GM21423 (cell line): ENCODE results near the gene DCTD.
"Not testable (repeated sequence)": the region's sequence is repeated elsewhere in the genome, so short reads cannot be mapped to it uniquely, and the experiment has no call there.

Experiments
- ATAC-seq: cut with Tn5 transposase; IDR thresholded peaks from one replicate; pipeline ENCODE4 v1.9.1; 2021; ENCODE audit warnings: mild to moderate bottlenecking, moderate library complexity; ENCODE audit not compliant: unreplicated experiment

Gene DCTD

DNA sequence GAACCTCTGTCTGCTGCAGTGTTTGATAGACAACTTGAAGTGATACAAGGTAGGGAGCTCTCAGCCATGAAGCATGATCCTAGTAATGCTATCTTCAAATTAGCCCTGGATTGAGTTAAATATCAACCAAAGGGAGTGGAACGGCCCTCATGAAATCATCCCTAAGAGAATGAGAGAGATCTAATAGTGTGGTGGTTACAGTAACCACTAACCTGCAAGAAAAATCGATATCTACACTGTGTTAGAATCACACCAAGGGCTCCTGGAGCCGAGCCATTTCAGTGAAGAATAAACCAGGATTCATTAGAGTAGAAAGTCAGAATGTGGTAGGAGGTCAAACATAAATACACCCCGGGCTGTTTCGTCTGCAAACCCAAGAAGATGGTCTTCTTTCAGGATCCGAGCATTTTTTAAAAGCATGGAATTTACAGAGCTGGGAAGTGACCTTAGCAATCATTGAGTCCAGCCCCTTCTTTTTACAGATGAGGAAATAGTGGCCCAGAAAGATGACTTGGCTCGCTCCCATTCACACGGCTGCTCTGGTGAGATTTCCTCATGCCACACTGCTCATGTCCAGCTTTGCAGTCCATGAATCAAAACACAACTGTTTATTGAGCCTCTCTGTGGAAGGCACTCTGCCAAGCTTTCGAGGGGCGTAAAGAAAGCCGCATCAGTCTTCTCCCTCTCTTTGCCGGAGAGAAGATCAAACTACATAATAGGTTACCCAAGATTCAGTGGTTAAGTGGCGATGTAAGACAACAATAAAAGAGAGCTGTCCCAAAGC is 5.5 kb upstream of the DCTD start:
- ATAC-seq = no peak

DNA sequence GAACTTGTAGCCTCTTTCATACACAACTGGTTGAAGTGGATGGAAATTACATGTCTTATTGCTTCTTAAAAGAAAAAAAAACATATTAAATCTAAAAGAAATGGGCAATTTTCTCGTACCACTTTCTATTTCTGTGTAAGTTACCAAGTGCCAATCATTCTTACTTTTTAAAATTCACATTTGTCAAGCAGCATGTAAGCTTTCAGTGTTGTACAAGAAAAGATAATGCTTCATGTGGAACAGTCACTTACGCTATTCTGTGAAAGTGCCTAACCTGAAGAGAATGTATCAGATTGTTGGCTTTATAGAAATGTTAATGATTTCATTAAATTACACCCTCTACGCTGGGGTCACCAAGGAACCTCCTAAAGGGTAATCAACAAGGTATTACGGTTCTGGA is 4.4 kb upstream of the DCTD start:
- ATAC-seq = no peak

DNA sequence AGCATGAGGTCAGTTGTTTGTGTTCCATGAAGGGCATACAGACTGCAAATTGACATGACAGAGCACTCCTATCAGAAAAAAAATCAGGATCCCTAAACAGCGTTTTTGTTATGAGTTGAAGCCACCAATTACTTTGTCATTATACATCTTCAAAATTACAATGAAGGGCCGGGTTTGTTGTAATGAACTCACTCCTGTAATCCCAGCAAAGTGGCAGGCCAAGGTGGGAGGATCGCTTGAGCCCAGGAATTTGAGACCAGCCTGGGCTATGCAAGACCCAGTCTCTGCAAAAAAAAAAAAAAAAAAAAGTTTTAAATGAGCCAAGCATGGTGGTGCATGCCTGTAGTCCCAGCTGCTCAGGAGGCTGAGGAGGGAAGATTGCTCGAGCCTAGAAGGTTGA is 3.5 kb upstream of the DCTD start:
- no peak for ATAC-seq

DNA sequence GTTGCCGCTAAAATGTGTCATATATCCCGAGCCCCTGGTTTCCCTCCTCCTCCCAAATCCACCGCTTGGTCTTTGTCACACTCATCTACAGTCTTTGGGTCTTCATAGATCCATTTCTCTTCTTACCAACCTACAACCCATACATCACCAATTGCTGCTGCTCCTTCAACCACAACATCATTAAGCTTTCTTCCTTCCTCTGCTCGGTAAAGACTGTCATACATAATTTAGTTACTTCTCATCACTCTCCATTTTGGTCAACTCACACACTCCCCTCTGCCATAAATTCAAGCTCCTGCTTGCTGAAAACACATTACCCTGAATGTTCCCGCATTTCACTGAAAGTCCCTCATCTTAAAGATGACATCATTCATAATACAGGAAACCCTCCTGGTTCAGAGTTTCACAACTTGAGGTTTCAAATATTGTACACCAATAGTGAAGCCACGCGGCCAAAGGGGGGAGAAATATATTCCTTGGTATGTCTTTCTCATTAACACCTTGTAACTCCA is 1.7 kb upstream of the DCTD start:
- ATAC-seq = peak; percentile 23

DNA sequence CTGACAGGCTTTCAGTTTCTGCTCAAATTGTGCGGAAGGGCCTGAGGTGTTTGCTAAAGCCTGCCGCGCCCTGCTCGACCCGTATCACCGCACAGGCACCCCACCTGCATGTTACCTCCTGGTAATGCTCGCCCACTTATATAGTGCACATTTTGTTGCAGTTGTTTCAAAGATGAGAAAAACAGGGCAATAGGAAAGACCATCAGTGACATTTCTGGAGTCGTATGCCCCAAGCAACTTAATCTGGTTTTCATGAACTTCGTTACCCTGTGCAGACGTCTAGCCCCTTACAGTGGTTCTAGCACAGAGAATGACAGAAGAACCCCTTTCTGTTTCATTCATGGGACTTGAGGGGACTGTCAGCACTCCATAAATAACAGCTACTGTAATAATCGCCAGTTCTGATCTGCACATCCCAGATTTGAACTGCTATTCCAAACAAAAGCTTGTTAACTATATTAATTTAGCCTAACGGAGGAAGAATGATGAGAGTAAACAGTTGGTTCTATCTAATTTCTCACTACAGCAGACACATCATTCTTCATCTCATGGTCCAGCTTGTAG is 940 bp upstream of the DCTD start:
- peak; percentile 17 for ATAC-seq

DNA sequence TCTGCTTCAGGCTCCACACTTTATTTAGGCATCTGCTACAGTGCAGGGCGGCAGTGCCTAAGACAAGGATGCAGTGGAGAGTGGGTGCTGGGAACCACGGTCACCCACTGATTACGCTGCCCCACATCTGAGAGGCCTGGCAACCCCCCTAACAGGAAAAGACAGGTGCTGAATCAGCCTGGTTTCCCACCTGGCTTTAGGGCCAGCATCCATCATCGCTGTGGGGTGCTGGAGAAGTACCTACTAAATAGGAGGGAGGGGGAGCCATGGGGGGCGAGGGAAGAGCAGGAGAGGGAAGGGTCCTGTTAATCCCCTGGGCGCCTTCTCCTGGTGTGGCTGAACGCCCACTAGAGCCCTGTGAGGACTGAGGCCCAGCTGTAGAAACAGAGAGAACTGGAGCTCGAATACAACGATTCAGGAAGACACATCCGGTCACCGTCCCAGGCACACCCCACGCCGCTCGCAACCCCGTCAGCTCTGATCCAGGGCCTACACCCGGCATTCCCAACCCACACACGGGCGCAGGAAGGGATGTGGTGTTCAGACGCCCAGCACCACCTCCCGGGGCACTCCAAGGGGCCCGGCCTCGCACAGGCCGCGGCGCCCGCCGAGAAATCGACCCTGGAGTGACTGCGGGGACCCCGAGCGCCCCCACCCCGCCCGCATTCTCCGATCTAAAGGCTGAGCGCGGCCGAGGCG is 554 bp downstream of the DCTD start:
- ATAC-seq = peak; percentile 23

DNA sequence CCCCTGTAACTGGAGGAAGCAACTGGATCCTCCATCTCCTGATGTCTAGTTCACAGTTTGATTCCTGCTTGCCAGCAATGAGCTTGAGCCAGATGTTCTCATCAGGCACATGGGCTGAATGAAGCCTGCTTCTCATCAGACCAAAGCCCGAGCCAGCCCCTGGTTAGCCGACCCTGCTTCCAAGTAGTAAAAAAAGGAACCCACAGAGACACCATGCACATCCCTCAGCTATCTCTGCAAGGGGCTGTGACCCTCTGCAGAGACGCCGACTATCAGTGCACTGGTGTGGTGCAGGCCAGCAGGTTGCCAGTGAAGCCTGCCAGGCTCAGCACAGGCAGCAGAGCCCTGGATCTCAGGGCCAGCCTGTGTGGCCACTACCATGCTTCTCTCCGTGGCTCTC is 2.8 kb downstream of the DCTD start:
- ATAC-seq = no peak

DNA sequence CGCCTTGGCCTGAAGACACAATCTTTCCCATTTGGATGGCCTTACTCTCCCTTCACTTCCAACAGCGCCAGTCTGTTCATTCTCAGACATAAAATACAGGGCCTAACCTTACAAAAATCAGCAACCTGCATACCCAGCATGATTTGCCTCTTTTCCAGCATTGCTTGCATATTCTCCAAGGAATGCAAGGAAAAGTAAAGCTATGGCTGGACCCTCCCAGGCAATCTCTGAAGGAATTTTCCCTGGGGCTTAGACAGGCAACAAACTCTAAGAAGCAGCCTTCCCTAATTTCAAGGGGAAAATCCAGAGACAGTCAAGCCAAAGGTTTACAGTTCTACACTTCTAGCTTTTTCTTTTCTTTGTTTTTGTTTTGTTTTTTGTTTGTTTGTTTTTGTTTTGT is 3.6 kb downstream of the DCTD start:
- ATAC-seq = no peak

DNA sequence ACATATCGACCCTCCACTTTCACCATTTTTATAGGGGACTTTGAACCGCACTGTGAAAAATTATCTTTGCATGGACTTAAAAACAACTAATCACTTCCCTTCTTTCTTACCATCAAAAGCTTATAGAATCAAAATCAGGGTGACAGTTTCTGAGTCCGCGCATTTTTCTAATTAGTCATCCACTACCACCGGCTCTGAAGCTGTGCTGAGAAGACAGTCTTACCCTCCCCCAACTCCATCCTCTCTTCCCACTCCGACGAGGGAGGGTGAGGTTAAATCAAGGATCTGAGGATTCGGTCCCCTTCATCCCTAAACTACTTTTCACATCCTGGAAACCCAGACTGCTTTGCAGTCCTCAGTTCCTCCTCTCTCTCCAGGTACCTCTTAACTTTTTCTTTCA is 4.2 kb downstream of the DCTD start:
- ATAC-seq = no peak

DNA sequence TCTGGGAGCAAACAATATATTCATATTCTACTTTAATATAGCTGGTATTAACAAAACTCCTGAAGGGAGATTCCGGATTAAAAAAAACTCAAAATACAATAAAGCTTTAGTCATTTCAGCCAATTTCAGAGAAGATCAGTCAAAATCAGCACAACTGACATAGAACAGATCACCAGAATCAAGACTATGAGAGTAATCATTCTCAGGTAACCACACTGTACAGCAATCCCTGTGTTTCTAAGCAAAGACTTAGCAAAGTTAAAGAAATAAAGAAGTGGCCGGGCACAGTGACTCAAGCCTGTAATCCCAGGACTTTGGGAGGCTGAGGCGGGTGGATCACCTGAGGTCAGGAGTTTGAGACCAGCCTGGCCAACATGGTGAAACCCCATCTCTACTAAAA is 9.1 kb downstream of the DCTD start:
- ATAC-seq = no peak

DNA sequence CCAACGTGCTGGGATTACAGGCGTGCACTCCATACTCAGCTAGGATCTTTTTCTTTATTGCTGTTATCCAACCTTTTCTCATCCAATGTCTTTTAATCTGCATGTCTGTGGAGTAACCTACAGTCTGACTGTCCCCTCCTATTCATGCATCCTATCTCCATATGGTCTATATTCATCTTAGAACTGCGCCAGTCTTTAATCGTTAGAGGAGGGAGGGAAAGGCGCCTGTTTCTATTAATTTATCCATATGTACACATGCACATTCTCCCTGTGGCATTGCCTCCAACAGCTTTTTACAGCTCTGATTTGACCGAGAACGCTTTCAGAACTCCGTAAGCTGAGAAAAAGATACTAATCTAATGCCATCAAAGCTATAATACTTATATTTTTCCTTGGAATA is 9.8 kb downstream of the DCTD start:
- no peak for ATAC-seq

DNA sequence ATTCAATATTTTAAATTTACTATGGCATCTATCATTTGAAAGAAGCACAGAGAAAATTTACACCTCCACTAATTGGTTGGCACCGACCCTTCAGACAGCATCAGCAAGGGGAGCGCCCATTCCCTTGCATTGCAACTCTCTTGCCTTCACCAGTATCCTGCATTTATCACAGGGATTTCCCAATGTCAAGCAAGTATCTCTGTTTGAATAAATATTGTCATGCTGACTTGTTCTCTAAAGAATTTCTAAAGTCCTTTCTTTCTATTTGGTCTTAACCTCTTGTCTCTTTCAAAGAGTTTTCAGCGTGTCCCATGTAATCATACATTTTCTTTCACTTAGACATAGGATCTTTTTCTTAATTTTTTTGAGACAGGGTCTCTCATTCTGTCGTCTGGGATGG is 10.4 kb downstream of the DCTD start:
- no peak for ATAC-seq

DNA sequence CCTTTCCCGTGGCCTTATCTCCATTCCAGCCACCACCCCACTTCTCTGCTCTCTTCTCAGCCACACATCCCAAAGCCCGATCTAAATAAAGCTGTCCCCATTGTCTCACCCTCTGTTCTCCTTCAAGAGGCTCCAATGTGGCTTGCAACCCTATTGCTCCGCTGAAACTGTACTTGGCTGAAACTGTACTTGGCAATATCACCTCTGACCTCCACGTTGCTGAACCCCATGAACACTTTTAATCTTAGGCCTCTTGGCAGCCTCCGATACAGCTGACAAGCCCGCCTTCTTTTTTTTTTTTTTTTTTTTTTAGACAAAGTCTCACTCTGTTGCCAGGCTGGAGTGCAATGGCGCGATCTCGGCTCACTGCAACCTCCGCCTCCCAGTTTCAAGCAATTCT is 12.1 kb downstream of the DCTD start:
- ATAC-seq = no peak

DNA sequence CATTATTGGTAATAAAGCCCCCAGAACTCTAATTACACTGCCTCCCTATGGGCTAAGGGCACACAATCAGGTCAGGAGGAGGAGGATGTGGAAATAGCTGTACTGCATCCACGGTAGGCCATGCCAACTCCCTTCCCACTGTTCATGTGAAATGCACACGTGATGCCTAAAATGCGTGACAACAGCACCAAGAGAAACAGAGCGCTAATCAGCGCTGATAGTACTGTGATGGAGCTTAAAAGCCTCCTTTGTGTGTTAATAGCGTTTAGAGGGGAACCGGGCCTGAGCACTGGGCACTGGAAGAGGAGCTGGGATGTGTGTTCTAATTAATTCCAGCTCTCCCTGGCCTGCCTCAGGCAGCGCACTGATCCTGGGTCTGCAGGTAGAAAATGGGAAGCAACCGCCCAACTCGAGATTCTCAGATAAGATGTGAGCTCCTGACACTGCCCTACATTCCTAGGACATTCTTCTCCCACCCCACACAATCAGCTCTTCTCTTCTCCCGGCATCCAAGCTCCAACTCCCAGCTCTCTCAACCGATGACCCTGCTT is 12.9 kb downstream of the DCTD start:
- no peak for ATAC-seq

DNA sequence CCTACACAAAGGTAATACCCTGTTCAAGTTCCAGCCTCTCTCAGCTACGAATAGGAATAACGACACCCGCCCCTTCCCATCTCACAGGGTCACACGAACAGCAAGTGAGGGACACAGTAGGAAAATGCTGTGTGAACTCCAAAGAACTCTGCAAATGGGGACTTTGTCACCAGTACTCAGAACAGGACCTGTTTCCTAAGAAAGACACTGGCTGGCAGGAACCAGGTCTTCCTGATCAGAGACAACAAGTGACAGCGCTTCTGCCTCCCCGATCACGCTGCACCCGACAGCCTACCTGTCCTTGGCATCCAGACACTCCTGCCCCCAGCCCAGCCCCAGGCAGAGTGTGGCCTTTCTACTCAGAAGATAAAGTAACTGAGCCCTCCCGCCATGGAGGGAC is 14.2 kb downstream of the DCTD start:
- ATAC-seq = no peak

DNA sequence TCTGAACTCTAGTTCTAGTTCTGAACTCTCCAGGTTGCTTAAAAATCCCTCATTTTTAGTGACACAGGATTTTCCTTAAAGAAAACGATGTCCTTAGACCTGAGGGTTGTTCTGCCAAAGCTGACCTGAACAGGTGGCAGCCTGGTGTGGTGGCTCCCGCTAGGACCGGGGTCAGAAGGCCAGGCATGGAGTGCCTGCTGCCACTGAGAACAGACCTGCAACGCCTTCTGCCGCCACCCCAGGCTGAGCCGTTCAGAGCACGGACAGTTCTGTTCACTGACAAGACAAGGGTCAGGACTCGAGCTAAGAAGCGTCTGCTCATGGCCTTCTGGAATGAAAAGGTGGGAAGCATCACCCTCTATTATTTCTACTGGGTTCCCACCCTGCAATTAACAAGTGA is 15.8 kb downstream of the DCTD start:
- no peak for ATAC-seq

DNA sequence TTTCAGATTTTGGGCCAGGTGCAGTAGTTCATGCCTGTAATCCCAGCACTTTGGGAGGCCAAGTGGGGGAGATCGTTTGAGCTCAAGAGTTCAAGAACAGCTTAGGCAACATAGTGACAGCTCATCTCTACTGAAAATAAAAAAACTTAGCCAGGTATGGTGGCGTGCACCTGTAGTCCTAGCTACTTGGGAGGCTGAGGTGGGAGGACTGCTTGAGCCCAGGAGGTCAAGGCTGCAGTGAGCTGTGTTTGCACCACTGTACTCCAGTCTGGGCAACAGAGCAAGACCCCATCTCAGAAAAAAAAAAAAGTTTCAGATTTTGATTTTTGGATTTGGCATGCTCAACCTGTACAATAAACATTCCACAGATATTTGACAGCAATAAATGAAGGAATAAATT is 17.2 kb downstream of the DCTD start:
- ATAC-seq = not testable (repeated sequence)

DNA sequence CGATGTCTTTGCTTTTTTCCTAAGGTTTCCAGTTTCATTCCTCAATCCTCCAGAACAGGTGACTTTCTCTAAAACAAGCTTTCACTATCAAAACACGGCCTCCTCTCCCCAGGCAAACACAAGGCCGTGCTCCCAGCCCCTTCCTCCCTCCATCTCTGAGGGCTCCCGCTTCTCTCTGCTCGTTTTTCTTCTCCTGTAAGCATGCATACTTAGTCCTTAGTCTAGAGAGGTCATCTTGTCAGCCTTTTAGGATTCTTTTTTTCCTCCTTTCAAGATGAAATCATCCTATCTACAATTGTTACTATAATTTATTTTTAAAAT is 18.7 kb downstream of the DCTD start:
- ATAC-seq = no peak

DNA sequence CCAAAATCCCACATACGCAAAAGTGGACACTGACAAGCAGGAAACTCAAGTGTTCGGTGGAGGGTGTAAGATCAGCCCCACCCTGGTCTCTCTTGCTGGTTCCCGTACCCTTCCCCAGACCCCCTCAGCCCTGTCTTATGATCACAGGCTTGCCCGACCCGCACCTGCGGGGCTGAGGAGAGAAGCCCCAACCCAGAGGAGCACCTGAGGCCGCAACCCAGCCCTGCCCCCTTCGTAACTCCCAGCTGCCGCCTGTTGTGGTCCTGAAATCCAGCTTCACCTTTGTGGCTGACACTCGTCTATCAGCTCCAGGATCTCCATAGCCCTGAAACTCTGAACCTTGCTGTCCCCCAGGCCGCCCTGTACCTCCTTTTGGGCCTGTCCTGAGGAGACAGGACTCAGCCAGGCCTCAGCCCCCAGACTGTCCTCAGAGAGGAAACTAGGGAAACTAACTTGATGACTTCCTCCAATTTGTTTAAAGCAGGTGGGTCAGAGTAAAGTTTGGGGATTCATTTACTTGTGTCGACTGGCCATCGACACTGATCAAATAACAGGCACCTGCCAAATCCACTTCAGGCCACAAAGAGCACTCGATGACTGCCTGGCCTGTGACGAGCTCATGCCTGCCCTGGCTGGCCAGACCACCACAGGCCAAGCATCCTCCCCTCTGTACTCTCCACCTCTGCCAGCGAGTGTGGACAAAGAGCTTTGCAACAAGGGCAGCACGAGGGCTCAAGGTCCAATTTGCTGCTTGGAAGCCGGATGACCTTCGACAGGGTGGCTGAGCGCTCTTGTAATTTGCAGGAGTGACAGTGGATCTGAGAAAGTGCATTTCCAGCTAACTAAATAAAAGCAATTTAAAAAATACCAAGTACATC is 19.3 kb downstream of the DCTD start:
- ATAC-seq = no peak

DNA sequence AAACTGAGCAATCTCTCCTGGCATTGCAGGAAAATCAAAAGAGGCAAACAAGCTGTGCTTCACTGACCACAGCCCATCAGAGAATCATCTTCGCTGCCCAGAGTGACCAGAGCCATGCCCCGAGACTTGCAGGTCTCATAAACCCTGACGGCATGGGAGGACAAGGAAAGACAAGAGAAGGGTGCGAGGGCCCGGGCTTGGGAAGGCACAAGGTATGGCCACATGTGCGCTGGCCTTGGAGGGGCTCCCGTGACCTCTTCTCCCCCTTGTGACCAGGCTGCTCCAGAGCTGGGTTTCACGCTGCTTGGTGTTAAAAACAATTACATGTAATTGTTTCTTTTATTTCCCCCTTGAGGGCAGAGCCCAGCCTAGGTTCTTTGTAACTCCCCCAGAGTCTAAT is 20.8 kb downstream of the DCTD start:
- no peak for ATAC-seq

DNA sequence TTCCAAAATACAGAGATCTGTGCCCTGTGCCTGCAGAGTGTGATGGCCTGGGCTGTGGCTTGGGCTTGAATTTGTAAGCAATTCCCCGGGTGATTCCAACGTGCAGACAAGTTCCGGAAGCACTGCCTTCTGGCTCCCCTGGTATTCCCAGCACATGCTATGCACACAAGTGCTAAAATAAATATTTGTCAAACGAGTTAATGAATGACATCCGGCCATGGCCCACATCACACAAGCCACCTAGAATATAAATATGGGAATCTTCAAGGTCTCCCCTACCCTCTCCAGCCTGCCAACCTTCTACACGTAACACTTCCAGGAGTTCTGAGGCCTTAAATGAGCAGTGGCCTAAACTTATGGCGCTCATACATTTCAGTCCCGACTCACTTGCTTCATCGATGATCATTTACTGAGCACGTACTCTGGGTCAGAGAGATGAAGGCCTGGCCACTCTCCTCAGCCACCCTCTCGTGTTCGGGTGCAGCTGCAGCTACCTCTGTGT is 21.3 kb downstream of the DCTD start:
- no peak for ATAC-seq
